Thoracic aorta (tissue), 2 donors: Measurements from ENCODE around the gene RIMBP2. TPM values are rescaled to one million over a fixed set of nuclear protein-coding genes. Genes with fewer than 3 reads are reported as not detected.

Experiments used
- ATAC-seq: fragments of 150-250 bp; one replicate; pipeline ENCODE4 v1.8.0; 2017; ENCODE audit warnings: low read depth; ENCODE audit not compliant: insufficient number of reproducible peaks, low FRiP score
- DNase-seq: peaks from one replicate; pipeline ENCODE4 v3.0.0-alpha.2; 2020; ENCODE audit warnings: low spot score
- H3K27ac ChIP-seq, 2 donors: fragments of 200-600 bp; sonication (generic); 1 replicate in 1 of 2; 2 replicates in 1 of 2; pipeline ENCODE4 v1.5.1; 2016; ENCODE audit warnings: mild to moderate bottlenecking in 2 of 2, moderate library complexity in 2 of 2
- H3K27me3 ChIP-seq: fragments of 200-600 bp; sonication (generic); replicated peaks from 2 replicates; pipeline ENCODE4 v1.6.0; 2016; ENCODE audit warnings: mild to moderate bottlenecking; ENCODE audit not compliant: insufficient read depth
- H3K36me3 ChIP-seq: fragments of 200-600 bp; sonication (generic); one replicate; pipeline ENCODE4 v1.5.1; 2016
- H3K4me1 ChIP-seq, 2 donors: fragments of 200-600 bp; sonication (generic); 1 replicate in 1 of 2; 2 replicates in 1 of 2; pipeline versions ENCODE4 v1.5.1 to v1.6.0; 2016; ENCODE audit warnings: low read depth in 2 of 2, mild to moderate bottlenecking in 1 of 2; ENCODE audit not compliant: control insufficient read depth in 1 of 2
- H3K4me3 ChIP-seq: fragments of 200-600 bp; sonication (generic); 2 replicates; pipeline ENCODE4 v1.5.1; 2016; ENCODE audit warnings: mild to moderate bottlenecking
- H3K9me3 ChIP-seq: fragments of 200-600 bp; sonication (generic); 2 replicates; pipeline ENCODE4 v1.5.1; 2016
- total RNA-seq, 2 donors: library from RNA; depleted of rRNA; stranded (reverse); fragments of >200 nt; gene quantifications; one replicate each; pipeline versions ENCODE4 v1.1.0 to v1.2.3, GENCODE V29; 2016
- TF ChIP-seq, protein P1 (sequence below): fragments of 200-600 bp; sonication (generic); IDR thresholded peaks from one replicate; pipeline ENCODE4 v1.5.1; 2019; ENCODE audit warnings: antibody characterized with exemption

RIMBP2 gene
- total RNA-seq, 2 donors from 2014 or later: 0.54 to 0.92 TPM

DNA sequence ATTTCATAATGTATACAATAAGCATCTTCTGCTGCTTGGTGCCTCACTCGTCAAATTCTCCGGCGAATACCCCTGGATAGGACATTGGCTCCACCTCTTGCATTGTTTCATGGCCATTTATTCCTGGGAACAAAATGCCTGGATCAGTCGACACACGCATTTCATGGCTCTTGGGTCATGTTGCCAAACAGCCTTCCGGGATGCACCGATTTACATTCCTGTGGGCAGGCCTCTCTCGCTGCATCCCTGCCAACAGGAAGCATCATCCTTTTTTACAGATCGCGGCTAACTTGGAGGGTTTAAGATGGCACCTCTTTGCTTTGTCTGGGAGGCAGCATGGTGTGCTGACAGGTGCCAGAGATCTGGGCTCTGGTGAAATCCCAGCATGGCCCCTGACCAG, 32.7 kb upstream of the RIMBP2 start:
- no peak overlapping the region for H3K4me3 ChIP-seq
- no peak for ATAC-seq
- no peaks in the 10 kb centered on the region for H3K36me3 ChIP-seq
- no peak overlapping the region for H3K27ac ChIP-seq
- H3K4me1 ChIP-seq: no peaks in the 10 kb centered on the region
- H3K9me3 ChIP-seq: no peaks in the 10 kb centered on the region
- TF ChIP-seq, protein P1, sequence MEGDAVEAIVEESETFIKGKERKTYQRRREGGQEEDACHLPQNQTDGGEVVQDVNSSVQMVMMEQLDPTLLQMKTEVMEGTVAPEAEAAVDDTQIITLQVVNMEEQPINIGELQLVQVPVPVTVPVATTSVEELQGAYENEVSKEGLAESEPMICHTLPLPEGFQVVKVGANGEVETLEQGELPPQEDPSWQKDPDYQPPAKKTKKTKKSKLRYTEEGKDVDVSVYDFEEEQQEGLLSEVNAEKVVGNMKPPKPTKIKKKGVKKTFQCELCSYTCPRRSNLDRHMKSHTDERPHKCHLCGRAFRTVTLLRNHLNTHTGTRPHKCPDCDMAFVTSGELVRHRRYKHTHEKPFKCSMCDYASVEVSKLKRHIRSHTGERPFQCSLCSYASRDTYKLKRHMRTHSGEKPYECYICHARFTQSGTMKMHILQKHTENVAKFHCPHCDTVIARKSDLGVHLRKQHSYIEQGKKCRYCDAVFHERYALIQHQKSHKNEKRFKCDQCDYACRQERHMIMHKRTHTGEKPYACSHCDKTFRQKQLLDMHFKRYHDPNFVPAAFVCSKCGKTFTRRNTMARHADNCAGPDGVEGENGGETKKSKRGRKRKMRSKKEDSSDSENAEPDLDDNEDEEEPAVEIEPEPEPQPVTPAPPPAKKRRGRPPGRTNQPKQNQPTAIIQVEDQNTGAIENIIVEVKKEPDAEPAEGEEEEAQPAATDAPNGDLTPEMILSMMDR: no peak
- no peak for DNase-seq
- no peaks in the 10 kb centered on the region for H3K27me3 ChIP-seq

GRCh38 chr12:130747867-130748740, 32.0 kb upstream of the RIMBP2 start:
- DNase-seq (peak; percentile 27), ATAC-seq (peak; percentile 60)
- Histone ChIP-seq H3K9me3 (no peaks in the 10 kb centered on the region), H3K36me3 (no peaks in the 10 kb centered on the region), H3K27ac (no peak overlapping the region), H3K4me3 (no peak overlapping the region), H3K4me1 (no peaks in the 10 kb centered on the region), H3K27me3 (no peaks in the 10 kb centered on the region)
- TF ChIP-seq, protein P1: peak; percentile 62

GRCh38 chr12:130746546-130746945, 30.4 kb upstream of the RIMBP2 start:
- no peak overlapping the region for H3K4me3 ChIP-seq
- no peak overlapping the region for H3K27ac ChIP-seq
- no peaks in the 10 kb centered on the region for H3K9me3 ChIP-seq
- H3K36me3 ChIP-seq: no peaks in the 10 kb centered on the region
- TF ChIP-seq, protein P1: no peak
- H3K27me3 ChIP-seq: no peaks in the 10 kb centered on the region
- DNase-seq: no peak
- ATAC-seq: no peak
- H3K4me1 ChIP-seq: no peaks in the 10 kb centered on the region

GRCh38 chr12:130745921-130746320, 29.8 kb upstream of the RIMBP2 start:
- no peaks in the 10 kb centered on the region for H3K9me3 ChIP-seq
- no peak for ATAC-seq
- H3K4me3 ChIP-seq: no peak overlapping the region
- no peaks in the 10 kb centered on the region for H3K27me3 ChIP-seq
- TF ChIP-seq, protein P1: no peak
- no peak for DNase-seq
- no peak overlapping the region for H3K27ac ChIP-seq
- no peaks in the 10 kb centered on the region for H3K4me1 ChIP-seq
- H3K36me3 ChIP-seq: no peaks in the 10 kb centered on the region

- Histone ChIP-seq H3K4me3 (no peak overlapping the region), H3K9me3 (no peaks in the 10 kb centered on the region), H3K27me3 (no peaks in the 10 kb centered on the region), H3K27ac (no peak overlapping the region), H3K4me1 (no peaks in the 10 kb centered on the region), H3K36me3 (no peaks in the 10 kb centered on the region)
- DNase-seq (no peak), ATAC-seq (no peak)
- TF ChIP-seq, protein P1: no peak
Measured at GRCh38 chr12:130744274-130744673, 28.2 kb upstream of the RIMBP2 start.
